Measurements from ENCODE around the gene EPS15.
A peak's percentile ranks its signal among the peaks of the same experiment; 100 is the strongest.

Gene EPS15

DNA sequence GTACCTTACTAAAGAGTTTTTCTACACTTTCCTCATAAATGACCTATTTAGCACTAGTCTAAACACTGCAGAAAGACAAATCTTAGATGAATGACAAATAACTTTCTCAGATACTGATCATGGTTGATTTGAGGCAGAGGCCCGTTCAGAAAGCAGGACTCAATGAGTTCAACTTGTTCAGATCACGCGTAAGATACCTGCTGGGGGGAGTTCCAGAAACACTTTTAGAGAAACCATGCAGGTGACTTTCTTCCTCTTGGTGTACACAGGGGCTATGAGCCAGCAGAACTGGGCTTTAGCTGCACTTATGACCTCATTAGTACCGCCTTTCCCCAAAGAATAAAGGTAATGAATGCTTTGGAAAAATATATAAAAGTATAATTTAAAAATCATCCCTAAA, 149.9 kb downstream of the EPS15 start:
- no peak for DNase-seq

DNA sequence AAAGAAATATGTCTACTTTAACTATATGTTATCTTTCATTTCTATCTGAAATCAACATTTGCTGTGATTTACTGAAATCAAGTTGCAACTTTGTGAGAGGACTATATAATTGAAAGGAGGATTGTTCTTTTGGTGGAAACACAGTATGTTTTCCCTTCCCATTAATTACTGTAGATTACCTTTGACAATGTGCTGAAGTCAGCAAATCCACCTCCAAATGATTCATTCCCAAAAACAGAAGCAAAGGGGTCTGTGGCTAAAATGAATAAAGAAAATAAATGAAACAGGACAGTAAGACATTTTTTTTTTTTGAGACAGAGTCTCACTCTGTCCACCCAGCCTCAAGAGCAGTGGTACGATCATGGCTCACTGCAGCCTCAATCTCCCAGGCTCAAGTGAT, 153.3 kb downstream of the EPS15 start:
- no peak for DNase-seq

DNA sequence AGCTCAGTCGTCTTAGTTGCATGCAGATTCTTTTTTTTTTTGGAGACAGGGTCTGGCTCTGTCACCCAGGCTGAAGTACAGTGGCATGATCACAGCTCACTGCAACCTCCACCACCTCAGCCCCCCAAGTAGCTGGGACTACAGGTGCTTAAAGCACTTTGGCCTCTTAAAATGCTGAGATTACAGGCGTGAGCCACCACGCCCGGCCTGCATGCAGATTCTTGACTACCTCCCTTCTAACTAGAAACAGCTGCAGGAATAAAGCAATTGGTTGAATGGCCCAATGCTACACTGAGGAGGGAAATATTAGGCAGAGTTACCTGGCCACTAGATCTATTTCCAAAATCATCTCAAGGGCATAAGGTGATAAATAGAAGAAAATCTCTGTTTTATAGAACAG, 159.2 kb downstream of the EPS15 start:
- DNase-seq, result no peak

DNA sequence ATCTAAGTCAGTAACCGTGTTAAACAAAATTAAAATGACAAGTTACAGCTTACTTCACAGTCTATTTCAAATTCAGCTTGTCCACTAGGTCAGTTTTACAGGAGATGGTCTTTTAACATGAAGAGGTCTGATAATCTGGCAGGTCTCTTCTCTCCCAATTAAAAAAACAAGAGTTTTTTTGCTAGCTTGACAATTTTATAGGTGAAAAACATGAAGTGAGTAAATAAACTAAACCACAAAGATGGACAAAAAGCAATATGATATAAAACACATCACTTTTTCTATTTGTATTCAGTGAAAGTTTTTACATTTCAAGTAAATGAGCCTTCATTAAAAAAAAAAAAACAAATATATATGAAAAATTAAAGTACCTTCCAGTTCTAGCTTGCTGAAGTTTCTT, 163.7 kb downstream of the EPS15 start:
- DNase-seq, result no peak

DNA sequence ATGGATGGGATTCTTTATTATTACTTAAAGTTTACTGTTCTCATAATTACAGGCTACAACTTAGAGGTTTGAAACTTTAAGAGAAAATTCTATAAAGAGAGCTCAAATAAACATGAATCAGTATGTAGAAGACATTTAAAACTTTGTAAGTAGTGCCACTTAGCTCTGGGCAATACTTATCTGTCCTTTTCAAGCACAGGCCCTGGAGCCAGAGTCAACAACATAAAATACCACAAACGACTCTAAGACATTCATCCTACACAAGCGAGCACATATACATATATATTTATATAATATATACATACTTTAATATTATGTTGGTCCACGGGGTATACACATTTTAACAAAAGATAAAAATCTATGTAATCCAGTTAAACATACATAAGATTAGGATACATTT, 164.7 kb downstream of the EPS15 start:
- DNase-seq, result no peak

DNA sequence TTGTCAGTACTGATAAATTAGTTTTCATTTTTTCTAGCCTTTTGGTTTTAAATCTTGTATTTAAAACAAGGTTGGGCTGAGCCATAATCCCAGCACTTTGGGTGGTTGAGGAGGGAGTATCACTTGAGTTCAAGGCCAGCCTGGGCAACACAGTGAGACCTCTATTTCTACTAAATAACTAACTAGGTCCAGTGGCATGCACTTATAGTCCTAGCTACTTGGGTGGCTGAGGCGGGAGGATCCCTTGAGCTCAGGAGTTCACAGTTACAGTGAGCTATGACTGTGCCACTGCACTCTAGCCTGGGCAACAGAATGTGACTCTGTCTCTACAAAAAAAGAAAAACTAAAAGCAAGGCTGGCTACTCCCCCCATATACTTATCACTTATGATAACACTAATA, 167.2 kb downstream of the EPS15 start:
- DNase-seq, result no peak

DNA sequence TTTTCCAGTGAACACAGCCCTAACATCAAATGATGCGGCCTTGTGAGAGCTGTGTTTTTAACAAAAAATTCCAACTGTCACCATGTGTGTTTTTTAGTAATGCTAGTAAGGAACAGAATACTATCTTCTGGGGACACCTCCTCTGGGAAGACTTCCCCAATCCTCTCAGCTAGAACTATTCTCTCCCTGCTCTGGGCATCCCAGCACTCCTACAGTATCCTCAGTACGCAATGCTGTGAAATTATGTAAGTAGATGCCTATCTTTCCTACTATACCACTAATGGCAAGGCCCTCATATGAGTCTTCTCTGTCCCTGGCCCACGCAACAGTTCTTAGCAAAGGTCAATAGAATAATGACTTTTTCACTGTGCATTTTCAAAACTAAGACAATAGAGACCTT, 169.2 kb downstream of the EPS15 start:
- DNase-seq, result no peak

DNA sequence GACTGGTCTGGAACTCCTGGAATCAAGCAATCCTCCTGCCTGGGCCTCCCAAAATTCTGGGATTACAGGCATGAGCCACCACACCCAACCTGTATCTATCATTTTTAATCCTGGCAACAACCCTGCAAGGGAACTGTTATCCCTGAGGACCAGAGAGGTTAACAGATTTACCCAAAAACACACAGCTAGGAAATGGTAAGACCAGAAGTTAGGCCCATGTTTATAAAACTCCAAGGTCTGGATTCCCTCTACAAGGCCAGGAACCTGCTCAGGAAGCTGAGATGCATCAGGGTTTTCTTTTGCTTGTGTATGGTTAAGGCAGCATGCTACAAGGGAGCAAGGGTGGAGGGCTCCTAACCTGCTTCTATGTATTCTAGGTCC, 170.9 kb downstream of the EPS15 start:
- DNase-seq, result no peak

DNA sequence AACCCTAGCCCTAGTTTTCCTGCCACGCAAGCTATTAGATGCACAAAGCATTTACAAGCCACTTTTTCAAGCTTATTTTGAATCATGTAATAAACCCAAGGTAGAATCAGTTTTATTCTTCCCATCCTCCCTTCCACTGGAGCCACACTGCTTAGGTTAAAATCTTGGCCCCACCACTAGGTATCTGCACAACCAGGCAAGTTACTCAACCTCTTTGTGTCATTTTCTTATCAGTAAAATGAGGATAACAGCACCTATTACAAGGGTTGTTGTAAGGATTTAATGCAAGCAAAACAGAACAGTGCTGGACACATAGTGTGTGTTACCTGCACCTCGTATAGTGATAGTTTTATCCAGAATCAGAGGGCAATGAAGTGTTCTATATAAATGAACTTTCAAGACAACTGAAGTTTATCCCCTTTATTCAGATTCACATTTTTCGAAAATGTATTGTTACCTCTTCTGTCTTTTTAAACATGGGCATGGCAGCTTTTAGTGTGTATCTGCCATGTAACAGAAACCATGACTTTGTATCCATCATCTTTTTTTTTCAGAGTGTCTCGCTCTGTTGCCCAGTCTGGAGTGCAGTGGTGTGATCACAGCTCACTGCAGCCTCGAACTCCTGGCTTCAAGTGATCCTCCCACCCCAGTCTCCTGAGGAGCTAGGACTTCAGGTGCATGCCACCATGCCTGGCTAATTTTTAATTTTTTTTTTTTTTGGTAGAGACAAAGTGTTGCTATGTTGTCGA, 171.5 kb downstream of the EPS15 start:
- DNase-seq, result no peak

DNA sequence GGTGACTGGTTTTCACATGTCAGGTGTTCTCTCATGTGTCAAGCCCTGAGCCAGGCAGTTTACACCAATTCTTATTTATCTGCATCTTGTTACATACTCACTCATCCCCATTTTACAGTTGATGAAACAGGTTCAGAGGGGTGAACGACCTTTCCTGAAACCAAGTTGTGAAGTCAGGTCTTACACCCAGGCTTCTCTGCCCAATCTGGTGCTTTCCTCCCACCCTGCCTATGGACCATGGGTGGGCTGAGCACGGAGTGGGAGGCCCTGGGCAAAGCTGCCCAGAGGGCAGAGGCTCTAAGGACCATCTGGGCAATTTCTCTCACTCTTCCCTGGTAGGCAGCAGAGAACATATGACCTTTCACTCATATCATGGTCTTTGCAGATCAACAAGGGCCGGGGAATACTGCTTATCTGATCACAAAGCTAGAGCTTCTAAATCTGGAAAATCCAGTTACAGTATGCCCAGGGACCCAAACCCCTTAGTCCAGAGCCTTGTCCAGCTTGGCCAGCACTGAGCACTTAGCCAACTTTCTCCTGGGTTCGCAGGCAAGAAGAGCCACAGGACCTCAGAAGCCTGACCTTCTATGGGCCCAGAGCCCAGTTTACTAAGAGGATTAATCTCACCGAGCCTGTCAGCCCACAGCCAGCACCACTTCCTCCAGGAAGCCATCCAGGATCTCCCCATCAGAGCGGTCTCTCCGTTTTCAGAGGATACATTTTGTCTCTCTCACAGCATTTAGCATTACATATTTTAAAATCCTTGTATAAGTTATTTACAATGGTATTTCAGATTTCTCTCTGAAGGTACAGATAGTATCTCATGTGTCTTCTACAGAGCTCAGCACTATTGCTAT, 172.8 kb downstream of the EPS15 start:
- no peak for DNase-seq

DNA sequence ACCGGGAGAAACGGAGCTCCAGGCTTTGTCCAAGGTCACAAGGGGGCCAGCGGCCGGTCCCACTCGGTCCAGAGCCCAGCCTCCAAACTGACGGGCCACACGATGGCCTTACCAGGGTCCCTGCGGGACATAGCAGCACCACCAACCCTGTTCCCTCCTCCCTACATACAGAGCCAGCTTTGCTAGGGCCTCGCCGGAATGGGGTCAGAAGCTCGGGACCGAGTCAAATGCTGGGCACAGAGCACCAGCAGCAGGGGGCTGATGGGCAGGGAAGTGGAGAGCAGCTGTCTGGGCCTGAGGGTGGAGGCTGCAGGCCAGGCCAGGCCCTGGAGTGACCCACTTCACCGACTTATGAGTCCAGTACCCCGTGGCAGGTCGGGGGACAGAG, 173.8 kb downstream of the EPS15 start:
- DNase-seq, result no peak

DNA sequence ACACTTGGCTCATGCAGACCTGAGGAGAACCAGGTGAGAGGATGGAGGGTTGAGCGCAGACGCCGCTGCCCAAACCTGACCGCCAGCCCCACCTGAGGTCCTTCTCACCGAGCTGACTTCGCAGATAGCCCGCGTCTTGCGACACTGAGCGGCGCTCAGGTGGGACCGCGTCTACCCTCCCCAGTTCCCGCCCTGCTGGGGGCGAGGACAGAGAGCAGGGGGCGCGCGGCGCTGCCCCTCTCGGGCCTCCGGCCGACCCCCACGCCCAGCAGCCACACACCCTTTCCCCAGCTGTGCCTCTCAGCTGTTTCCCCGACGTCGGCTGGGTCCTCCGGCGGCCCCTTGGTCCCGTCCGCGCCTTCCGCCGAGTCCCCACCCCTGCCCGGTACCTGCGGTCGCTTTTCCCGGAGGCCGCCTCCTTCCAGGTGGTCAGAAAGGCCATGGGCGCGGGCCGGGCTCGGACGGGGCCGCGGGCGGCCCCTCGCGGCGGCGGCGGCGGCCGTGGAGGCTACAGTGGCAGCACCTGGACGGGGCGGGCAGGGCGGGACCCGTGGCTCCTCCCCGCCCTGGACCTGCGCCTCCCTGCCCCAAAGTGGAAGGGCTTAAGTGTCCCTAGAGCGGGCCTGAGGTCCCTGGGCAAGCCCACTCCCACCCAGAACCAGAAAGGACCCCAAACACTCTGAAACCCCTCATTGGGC, 174.3 kb downstream of the EPS15 start:
- DNase-seq, result no peak

DNA sequence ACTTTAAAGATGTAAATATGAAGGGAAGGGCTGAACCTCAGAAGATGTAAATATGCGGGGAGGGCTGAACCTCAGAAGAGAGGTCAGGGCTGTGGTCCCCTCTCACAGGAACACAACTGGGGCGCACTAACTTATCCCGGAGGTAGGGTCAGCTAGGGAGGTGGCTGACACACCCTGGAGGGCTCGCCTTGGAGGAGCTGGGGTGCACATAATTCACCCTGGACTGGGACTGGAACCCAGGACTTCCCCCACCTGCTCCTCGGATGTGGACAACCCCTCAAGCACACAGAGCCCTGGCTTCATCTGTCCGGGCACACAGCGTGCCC, 174.8 kb downstream of the EPS15 start:
- DNase-seq, result no peak

DNA sequence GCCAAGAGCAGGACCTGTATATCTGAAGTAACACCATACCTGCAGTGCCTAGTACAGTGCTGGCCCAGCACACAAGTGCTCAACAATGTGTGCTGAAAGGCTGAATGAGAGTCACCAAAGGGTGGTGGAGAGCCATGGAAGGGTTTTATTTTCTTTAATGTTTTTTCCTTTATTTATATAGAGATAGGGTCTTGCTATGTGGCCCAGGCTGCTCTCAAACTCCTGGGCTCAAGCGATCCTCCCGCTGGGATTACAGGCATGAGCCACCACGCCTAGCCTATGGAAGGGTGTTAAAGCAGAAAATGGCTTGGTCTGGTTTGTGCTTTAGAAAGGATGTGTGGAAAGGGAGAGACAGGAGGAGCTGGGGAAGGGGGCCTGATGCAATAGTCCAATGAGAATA, 175.4 kb downstream of the EPS15 start:
- no peak for DNase-seq

DNA sequence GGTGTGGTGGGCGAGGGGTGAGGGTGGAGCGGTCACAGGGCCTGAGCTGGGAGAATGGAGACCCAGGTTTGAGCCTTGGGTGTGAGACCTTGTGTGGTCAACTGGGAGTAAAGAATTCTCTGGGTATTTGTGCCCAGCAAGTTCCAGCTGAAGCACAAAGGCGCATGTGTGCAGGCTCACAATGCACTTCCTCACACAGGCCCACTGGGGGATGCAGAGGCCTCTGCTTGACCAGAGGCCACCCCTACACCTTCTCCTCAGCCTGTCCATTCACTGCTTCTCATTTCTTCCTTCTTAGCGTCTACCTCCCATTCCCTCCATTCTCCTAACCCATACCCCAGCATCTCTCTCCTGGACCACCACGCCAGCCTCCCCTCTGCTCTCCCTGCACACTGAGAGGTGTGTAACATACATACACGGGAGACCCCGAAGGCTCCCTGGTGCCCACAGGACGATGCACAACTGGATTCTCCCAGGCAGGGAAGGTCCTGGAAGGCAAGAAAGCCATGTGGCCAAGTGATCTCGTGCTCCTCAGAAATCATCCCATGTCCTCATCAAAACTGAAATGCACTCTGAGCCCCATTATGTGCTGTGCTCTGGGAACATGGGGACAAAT, 176.4 kb downstream of the EPS15 start:
- no peak for DNase-seq

DNA sequence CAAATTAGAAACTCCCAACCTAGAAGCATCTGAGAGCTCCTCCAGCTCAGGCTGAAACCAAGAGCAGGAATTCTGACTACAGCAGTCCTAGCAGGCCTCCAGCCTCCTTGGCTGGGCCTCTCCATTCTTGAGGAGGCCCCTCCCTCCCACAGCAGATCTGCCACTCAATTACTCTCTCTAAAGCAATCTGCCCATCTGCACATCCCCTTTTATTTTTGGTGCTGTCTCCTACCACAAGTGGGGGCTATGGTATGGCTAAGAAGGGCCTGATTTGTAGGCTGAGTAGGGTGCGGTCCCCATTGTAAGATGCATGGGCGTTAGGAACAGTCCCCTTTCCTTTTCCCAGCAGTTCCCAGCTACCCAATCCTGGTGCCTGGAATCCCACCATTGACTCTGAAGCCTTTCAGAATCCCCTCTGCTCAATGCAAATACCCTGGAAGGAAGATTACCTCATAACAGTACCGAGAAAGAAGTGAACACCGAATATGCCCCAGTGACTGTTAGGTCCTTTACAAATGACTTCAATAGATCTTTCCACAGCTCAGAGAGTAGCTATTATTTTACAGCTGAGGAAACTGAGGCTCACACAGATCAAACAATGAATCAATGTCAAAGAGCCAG, 177.1 kb downstream of the EPS15 start:
- no peak for DNase-seq

DNA sequence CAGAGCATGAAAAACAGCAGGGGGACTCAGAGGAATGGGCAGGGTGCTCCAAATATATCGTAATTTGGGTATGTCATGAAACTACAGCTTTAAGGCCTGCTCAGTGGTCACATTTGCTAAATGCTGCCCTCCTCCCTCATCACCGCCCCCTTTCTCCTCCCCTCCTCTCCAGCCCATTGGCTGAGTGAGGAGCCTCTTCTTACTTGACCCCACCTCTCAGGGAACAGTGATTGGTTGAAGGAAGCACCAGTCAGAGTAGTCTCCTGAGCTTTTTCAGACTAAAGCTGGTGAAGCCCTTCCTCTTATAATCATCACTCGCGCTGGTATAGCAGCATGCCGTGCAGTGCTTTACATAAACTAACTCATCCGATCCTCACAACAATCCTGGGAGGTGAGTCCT, 178.7 kb downstream of the EPS15 start:
- no peak for DNase-seq

DNA sequence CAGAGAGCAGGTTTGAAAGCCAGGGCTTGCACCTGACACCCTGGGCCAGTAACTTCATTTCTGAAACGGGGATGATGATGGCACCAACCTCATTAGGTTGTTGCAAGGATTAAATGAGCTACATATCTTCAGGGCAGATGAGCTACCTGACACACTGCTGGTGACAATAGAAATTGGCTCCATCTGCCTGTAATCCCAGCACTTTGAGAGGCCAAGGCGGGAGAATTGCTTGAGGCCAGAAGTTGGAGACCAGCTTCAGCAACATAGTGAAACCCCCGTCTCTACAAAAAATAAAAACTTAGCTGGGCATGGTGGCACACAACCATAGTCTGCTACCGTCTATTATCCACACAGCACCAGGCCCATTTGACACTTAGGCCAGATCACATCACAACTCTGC, 182.4 kb downstream of the EPS15 start:
- DNase-seq, result no peak

DNA sequence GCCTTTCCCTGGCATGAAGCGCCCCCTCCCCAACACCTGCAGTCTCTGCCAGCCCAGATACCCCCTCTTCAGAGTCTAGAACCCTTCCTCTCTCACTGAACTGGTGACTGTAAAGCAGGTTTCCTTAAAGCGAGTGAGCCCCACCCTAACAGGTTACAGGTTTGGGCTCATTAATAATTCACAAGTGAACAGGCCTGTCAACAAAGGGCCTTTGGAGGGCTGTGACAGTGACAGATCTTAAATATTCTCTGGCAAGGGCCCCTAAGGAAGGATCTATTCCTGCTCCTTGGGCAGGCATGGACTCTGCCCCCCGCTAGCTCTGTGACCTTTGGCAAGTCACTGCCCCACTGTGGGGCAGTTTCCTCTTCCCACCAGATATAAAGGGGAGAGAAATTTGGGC, 183.1 kb downstream of the EPS15 start:
- DNase-seq, result no peak

DNA sequence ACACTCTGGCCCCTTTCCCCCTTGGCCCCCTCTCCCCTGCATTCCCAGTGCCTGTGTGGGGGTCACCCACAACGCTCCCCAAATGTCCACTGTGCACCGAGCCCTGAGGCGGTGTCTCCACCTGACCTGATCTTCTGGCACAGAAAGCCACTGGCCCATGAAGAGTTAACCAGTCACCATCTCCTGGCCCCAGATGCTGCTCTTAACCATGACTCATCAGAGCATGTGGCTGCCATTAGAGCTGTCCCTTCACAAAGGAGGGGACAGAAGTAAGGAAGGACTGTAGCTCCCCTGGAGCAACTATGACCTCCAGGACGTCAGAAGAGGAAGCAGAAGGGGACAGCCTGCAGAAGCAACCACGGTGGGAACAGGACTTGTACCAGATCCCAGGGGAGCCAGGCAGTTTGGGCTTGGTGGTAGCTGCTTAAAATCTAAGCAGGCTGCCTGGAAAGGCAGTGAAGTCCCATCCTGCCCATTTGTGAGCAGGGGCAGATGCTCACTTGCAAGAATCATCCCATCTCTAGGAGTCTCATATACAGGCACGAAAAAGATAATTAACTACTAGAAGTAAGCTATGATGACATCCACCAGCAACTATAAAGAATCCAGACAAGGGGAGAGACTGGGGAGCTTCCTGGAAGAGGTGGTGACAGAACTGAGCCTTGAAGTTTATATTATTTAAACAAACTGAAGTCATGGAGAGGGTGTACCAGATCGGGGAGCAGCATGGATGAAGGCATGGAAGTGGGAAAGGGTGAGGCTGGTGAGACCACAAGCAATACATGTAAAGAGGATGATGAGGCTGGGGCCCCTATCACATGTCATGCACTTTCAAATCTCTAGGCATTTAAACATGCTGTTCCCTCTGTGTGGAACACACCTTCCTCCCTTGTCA, 187.6 kb downstream of the EPS15 start:
- peak; percentile 54 for DNase-seq

DNA sequence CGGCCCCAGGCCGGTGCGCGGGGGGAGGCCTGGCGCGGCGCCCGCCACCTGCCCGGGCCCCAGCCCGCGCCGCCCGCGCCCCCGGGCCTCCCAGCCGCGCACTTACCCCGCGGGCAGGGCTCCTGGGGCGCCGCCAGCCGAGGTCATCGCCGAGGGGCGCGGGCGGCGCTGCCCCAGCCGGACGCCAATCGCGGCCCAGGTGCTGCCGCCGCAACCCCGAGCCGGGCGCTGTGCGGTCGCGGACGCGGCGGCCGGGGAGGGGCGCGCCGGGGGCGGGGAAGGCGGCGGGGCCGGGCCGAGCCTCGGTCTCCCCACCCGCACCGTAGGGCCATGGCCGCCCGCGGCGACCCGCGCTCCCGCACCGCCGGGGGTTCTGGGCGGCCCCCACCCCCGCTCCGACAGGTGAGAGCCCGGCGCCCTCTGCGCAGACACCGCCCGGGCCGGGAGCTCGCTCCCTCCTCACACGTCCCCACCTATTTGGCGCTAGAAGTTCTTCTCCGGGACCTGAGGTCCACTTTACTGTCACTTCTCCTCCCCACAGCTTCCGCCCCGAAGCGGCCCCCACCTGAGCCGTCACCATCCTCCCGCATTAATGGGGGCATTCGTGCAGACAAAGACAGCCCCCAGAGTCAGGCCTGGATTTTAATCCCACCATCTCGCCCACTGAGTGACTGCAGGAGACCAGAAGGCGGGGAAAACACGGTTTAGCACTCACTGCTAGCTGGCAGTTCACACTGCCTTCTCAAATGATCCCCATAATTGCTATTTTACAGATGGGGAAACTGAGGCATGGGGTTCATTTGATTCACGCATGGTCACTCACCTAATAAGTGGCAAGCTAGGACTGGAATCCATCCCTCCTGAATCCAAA, 188.5 kb downstream of the EPS15 start, which contains the start of gene TTC39A:
TTC39A (minus strand) TSS at position 232 of the 871 bp plus-strand sequence; CDS start at position 147, 85 bp downstream.
- no peak for DNase-seq
